CD14-positive monocyte (primary cell): ENCODE results near the gene RXFP3. TPM values are rescaled to one million over a fixed set of nuclear protein-coding genes. Genes with fewer than 3 reads are reported as not detected.

Source experiments
- DNase-seq, 3 donors: peaks; one replicate each; pipeline ENCODE4 v3.0.0-alpha.2; 2011 to 2022
- H2AFZ ChIP-seq: 2 replicates; pipeline ENCODE4 v1.6.0; 2012; ENCODE audit warnings: mild to moderate bottlenecking, low read depth, low read length, inconsistent platforms; ENCODE audit not compliant: insufficient read depth, poor library complexity, severe bottlenecking
- H3K27ac ChIP-seq, 2 donors: 1 replicate in 1 of 2; 2 replicates in 1 of 2; pipeline ENCODE4 v1.5.1; 2012 to 2013; ENCODE audit warnings: low read length in 2 of 2, control low read depth in 1 of 2, inconsistent platforms in 1 of 2, low read depth in 1 of 2, mild to moderate bottlenecking in 1 of 2
- H3K27me3 ChIP-seq, 2 donors: one replicate each; pipeline versions ENCODE4 v1.6.0 to v1.6.1; 2011 to 2013; ENCODE audit warnings: low read length in 2 of 2; ENCODE audit not compliant: control insufficient read depth in 2 of 2, insufficient read depth in 2 of 2
- H3K36me3 ChIP-seq, 2 donors: replicated peaks in 1 of 2; 1 replicate in 1 of 2; 2 replicates in 1 of 2; pipeline versions ENCODE4 v1.5.1 to v1.6.1; 2012 to 2013; ENCODE audit warnings: low read length in 2 of 2, control low read depth in 1 of 2, inconsistent platforms in 1 of 2, mild to moderate bottlenecking in 1 of 2; ENCODE audit not compliant: insufficient read depth in 2 of 2, control insufficient read depth in 1 of 2
- H3K4me1 ChIP-seq, 2 donors: 1 replicate in 1 of 2; 2 replicates in 1 of 2; pipeline versions ENCODE4 v1.5.1 to v1.6.1; 2012 to 2013; ENCODE audit warnings: low read length in 2 of 2, control low read depth in 1 of 2, inconsistent platforms in 1 of 2, mild to moderate bottlenecking in 1 of 2, moderate library complexity in 1 of 2; ENCODE audit not compliant: insufficient read depth in 2 of 2, control insufficient read depth in 1 of 2
- H3K4me2 ChIP-seq: replicated peaks from 2 replicates; pipeline ENCODE3; 2012; ENCODE audit warnings: low read length, moderate library complexity, mild to moderate bottlenecking; ENCODE audit not compliant: poor library complexity, severe bottlenecking; ENCODE audit errors: extremely low read depth
- H3K4me3 ChIP-seq, 3 experiments: fragments of 200-600 bp in 1 of 3; sonication (generic) in 1 of 3; replicated peaks in 1 of 3; 1 replicate in 2 of 3; 2 replicates in 1 of 3; pipeline ENCODE4 v1.5.1; 2011 to 2013; ENCODE audit warnings: low read length in 3 of 3, mild to moderate bottlenecking in 3 of 3, control low read depth in 2 of 3, low read depth in 2 of 3, inconsistent platforms in 1 of 3, moderate library complexity in 1 of 3
- H3K79me2 ChIP-seq: 2 replicates; pipeline ENCODE4 v1.6.0; 2012; ENCODE audit warnings: mild to moderate bottlenecking, control low read depth, inconsistent platforms, low read length, moderate library complexity; ENCODE audit not compliant: insufficient read depth
- H3K9ac ChIP-seq: 2 replicates; pipeline ENCODE4 v1.6.0; 2017; ENCODE audit warnings: low read length, mild to moderate bottlenecking; ENCODE audit not compliant: insufficient read depth, poor library complexity, severe bottlenecking
- H3K9me3 ChIP-seq, 2 donors: replicated peaks in 1 of 2; 1 replicate in 1 of 2; 2 replicates in 1 of 2; pipeline versions ENCODE4 v1.5.1 to v1.6.1; 2012 to 2013; ENCODE audit warnings: low read length in 2 of 2, control low read depth in 1 of 2; ENCODE audit not compliant: control insufficient read depth in 1 of 2, insufficient read depth in 1 of 2
- H4K20me1 ChIP-seq: 2 replicates; pipeline ENCODE4 v1.6.0; 2012; ENCODE audit warnings: mild to moderate bottlenecking, low read length, control low read depth, moderate library complexity; ENCODE audit not compliant: insufficient read depth
- H3K27ac Mint-ChIP-seq, 7 donors: one replicate each; pipeline ENCODE4 v1.8.0; 2020; ENCODE audit warnings: mild to moderate bottlenecking in 7 of 7, mixed read lengths in 7 of 7, moderate library complexity in 6 of 7, inconsistent platforms in 2 of 7
- H3K27me3 Mint-ChIP-seq, 3 donors: one replicate each; pipeline ENCODE4 v1.8.0; 2021 to 2022; ENCODE audit warnings: low read depth in 3 of 3, mild to moderate bottlenecking in 3 of 3, mixed read lengths in 3 of 3, moderate library complexity in 3 of 3, inconsistent platforms in 1 of 3
- H3K36me3 Mint-ChIP-seq, 2 donors: one replicate each; pipeline ENCODE4 v1.8.0; 2020; ENCODE audit warnings: mixed read lengths in 2 of 2, inconsistent platforms in 1 of 2, mild to moderate bottlenecking in 1 of 2
- H3K4me1 Mint-ChIP-seq: one replicate; pipeline ENCODE4 v1.8.0; 2020; ENCODE audit warnings: mild to moderate bottlenecking, mixed read lengths
- H3K4me3 Mint-ChIP-seq, 2 donors: one replicate each; pipeline ENCODE4 v1.8.0; 2020; ENCODE audit warnings: mild to moderate bottlenecking in 2 of 2, mixed read lengths in 2 of 2, moderate library complexity in 1 of 2
- H3K9me3 Mint-ChIP-seq, 7 donors: one replicate each; pipeline ENCODE4 v1.8.0; 2020 to 2022; ENCODE audit warnings: mixed read lengths in 7 of 7, mild to moderate bottlenecking in 6 of 7, moderate library complexity in 6 of 7, inconsistent platforms in 2 of 7
- CTCF ChIP-seq: fragments of 200-600 bp; IDR thresholded peaks from one replicate; pipeline ENCODE4 v1.8.0; 2022; ENCODE audit warnings: antibody characterized with exemption, mild to moderate bottlenecking
- WGBS: methylation state at CpG from one replicate; pipeline ENCODE4 v1.1.5; 2013; ENCODE audit warnings: missing lambda C conversion rate; ENCODE audit not compliant: insufficient coverage; 5-methylcytosine and 5-hydroxymethylcytosine counted together
- intact Hi-C, 2 donors: fragments of 100-400 bp; cut with micrococcal nuclease; formaldehyde crosslinking; loops; one replicate each; pipeline versions ENCODE4 v1.15.0 to v1.15.1; 2023
- polyA plus RNA-seq, 3 donors: library from polyadenylated mRNA; depleted of rRNA in 1 of 3; unstranded in 2 of 3; stranded (reverse) in 1 of 3; fragments of 300-500 nt in 2 of 3; fragments of >200 nt in 1 of 3; fragmentation: Illumina TruSeq in 2 of 3; gene quantifications; 1 replicate in 2 of 3; 2 replicates in 1 of 3; pipeline ENCODE4 v1.2.3, GENCODE V29; 2012 to 2021

RXFP3 gene
- polyA plus RNA-seq, 3 donors, result not detected

- peaks cover 34 to 38% (median 37%) of the 10 kb centered on the region in 3 donors for H3K27me3 Mint-ChIP-seq
- Histone ChIP-seq H3K36me3 (no peaks in the 10 kb centered on the region), H3K9ac (no peak overlapping the region), H3K4me1 (no peaks in the 10 kb centered on the region), H3K9me3 (peaks cover 0 to 5% of the 10 kb centered on the region in 2 donors), H3K79me2 (no peaks in the 10 kb centered on the region), H4K20me1 (no peaks in the 10 kb centered on the region), H3K4me3 (no peak overlapping the region), H3K4me2 (no peak overlapping the region), H2AFZ (no peak overlapping the region), H3K27me3 (peaks cover 34 to 36% of the 10 kb centered on the region in 2 donors), H3K27ac (no peak overlapping the region)
- no peak for TF ChIP-seq CTCF
- WGBS, result 79% methylated on average over 5 of the region's 5 CpGs
- H3K36me3 Mint-ChIP-seq, result peaks cover 0 to 2% of the 10 kb centered on the region in 2 donors
- intact Hi-C loops, result no loop called here
- H3K9me3 Mint-ChIP-seq, result peaks cover 1 to 15% (median 10%) of the 10 kb centered on the region in 7 donors
- no peak for DNase-seq
- H3K4me3 Mint-ChIP-seq, result peak overlapping the region in 1 of 2 donors; percentile 18
- no peaks in the 10 kb centered on the region for H3K4me1 Mint-ChIP-seq
- no peak overlapping the region for H3K27ac Mint-ChIP-seq
Measured at GRCh38 chr5:33892620-33893137, 43.5 kb upstream of the RXFP3 start.

GRCh38 chr5:33894566-33894965, 41.6 kb upstream of the RXFP3 start:
- no peaks in the 10 kb centered on the region for H4K20me1 ChIP-seq
- intact Hi-C loops, result no loop called here
- H3K27me3 ChIP-seq, result peaks cover 34 to 36% of the 10 kb centered on the region in 2 donors
- Mint-ChIP-seq H3K27ac (no peak overlapping the region), H3K27me3 (peaks cover 34 to 36% (median 35%) of the 10 kb centered on the region in 3 donors), H3K9me3 (peaks cover 2 to 18% (median 10%) of the 10 kb centered on the region in 7 donors), H3K36me3 (peaks cover 0 to 2% of the 10 kb centered on the region in 2 donors), H3K4me3 (no peak overlapping the region), H3K4me1 (no peaks in the 10 kb centered on the region)
- no peaks in the 10 kb centered on the region for H3K36me3 ChIP-seq
- H3K4me1 ChIP-seq, result no peaks in the 10 kb centered on the region
- H3K27ac ChIP-seq, result no peak overlapping the region
- WGBS, result 83% methylated on average over 1 of the region's 1 CpG
- H3K9ac ChIP-seq, result no peak overlapping the region
- peaks cover 0 to 5% of the 10 kb centered on the region in 2 donors for H3K9me3 ChIP-seq
- no peak overlapping the region for H2AFZ ChIP-seq
- no peak overlapping the region for H3K4me3 ChIP-seq
- no peaks in the 10 kb centered on the region for H3K79me2 ChIP-seq
- TF ChIP-seq CTCF, result no peak
- DNase-seq, result no peak
- H3K4me2 ChIP-seq, result no peak overlapping the region
